C4-2B (cell line): Measurements from ENCODE around the gene CLEC16A.

Source experiments
- ZFX ChIP-seq: fragments of 450-650 bp; IDR thresholded peaks from 2 replicates; pipeline ENCODE4 v1.6.1; 2017
- TF ChIP-seq, protein P1 (sequence below): fragments of 450-650 bp; conservative IDR thresholded peaks from 2 replicates; pipeline ENCODE4 v1.5.1; 2017; ENCODE audit warnings: mild to moderate bottlenecking

DNA sequence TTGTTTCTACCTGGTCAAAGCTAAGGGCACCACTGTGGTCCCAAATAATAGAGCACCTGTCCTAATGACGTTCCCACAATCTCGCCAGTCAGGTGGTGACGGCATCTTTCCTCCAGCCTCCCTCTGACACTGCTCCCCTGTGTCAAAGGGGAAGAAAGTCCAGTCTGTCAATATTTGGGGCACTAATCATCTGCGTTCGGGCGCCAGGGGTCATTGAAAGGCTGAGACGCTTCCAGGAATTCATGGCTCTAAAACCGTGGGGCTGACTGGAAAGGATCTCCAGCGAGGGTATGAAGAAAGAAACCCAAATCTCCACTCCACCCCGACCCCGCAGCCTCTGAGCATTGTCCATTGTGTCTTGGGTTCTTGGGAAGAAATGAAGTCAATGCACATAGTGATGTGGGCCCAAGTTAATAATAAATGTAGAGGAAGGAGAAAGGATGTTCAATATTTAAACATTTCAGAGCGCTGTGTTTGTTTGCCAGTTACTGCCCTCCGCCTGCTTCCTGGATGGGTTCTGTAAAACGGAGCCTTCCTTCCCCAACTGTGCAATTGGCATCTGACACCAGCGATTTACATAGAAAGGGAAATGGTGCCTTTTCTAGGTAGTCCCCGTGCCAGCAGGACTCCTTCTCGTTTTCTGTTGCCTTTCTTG, 208.4 kb downstream of the CLEC16A start:
- TF ChIP-seq, protein P1, sequence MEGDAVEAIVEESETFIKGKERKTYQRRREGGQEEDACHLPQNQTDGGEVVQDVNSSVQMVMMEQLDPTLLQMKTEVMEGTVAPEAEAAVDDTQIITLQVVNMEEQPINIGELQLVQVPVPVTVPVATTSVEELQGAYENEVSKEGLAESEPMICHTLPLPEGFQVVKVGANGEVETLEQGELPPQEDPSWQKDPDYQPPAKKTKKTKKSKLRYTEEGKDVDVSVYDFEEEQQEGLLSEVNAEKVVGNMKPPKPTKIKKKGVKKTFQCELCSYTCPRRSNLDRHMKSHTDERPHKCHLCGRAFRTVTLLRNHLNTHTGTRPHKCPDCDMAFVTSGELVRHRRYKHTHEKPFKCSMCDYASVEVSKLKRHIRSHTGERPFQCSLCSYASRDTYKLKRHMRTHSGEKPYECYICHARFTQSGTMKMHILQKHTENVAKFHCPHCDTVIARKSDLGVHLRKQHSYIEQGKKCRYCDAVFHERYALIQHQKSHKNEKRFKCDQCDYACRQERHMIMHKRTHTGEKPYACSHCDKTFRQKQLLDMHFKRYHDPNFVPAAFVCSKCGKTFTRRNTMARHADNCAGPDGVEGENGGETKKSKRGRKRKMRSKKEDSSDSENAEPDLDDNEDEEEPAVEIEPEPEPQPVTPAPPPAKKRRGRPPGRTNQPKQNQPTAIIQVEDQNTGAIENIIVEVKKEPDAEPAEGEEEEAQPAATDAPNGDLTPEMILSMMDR = no peak
- no peak for TF ChIP-seq ZFX
